HCT116 (cell line): ENCODE measurements around the gene LHFPL6.

Experiments used
- EZH2 ChIP-seq: fragments of 200-600 bp; sonication (generic); IDR thresholded peaks from 2 replicates; pipeline ENCODE4 v1.6.1; 2017; ENCODE audit warnings: antibody characterized with exemption, mixed run types
- EZH2phosphoT487 ChIP-seq: fragments of 200-600 bp; IDR thresholded peaks from 2 replicates; pipeline ENCODE4 v1.6.1; 2018; ENCODE audit warnings: antibody characterized with exemption, borderline replicate concordance
- POLR2A ChIP-seq: IDR thresholded peaks from 2 replicates; pipeline ENCODE4 v1.7.0; 2011; ENCODE audit warnings: borderline replicate concordance; ENCODE audit not compliant: insufficient read depth, insufficient read length; ENCODE audit errors: extremely low read depth
- POLR2AphosphoS5 ChIP-seq: IDR thresholded peaks from 2 replicates; pipeline ENCODE4 v1.6.1; 2011; ENCODE audit warnings: mild to moderate bottlenecking, low read depth, low read length, moderate library complexity
- ZNF274 ChIP-seq: fragments of 200-500 bp; sonication (Bioruptor generic); IDR thresholded peaks from 2 replicates; pipeline ENCODE4 v1.6.1; 2014; ENCODE audit warnings: mild to moderate bottlenecking, low read depth, low read length, inconsistent platforms
- TF ChIP-seq, protein P1 (sequence below): IDR thresholded peaks from 2 replicates; pipeline ENCODE4 v1.6.1; 2012
- TF ChIP-seq, protein P2 (sequence below), 3 experiments: fragments of 200-600 bp in 1 of 3; sonication (generic) in 1 of 3; IDR thresholded peaks in 2 of 3; conservative IDR thresholded peaks in 1 of 3; 2 replicates each; pipeline ENCODE4 v1.5.1; 2012 to 2017; ENCODE audit warnings: low read depth in 2 of 3, low read length in 2 of 3, antibody characterized with exemption in 1 of 3, borderline replicate concordance in 1 of 3, control low read depth in 1 of 3, mild to moderate bottlenecking in 1 of 3, mixed read lengths in 1 of 3, mixed run types in 1 of 3, moderate library complexity in 1 of 3; ENCODE audit not compliant: insufficient read depth in 1 of 3

DNA sequence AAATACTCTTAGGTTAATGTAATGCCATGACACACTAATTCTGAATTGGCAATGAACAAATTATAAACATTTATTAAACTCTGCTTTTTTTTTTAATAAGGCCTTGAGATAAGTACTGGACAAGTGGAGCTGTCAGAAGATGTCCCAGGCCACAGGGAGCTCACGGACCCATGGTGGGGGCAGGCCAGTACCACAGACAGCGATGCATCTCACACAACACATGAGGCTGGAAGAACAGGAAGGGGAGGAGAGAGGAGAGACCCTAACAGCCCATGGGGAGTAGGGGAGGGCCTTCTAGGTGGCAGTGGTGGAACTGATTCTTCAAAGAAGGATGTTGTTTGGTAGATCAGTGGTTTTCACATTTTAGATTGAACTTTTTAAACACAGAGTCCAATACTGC is 128.4 kb downstream of the LHFPL6 start:
- TF ChIP-seq, protein P1, sequence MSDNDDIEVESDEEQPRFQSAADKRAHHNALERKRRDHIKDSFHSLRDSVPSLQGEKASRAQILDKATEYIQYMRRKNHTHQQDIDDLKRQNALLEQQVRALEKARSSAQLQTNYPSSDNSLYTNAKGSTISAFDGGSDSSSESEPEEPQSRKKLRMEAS = no peak
- TF ChIP-seq, protein P2, sequence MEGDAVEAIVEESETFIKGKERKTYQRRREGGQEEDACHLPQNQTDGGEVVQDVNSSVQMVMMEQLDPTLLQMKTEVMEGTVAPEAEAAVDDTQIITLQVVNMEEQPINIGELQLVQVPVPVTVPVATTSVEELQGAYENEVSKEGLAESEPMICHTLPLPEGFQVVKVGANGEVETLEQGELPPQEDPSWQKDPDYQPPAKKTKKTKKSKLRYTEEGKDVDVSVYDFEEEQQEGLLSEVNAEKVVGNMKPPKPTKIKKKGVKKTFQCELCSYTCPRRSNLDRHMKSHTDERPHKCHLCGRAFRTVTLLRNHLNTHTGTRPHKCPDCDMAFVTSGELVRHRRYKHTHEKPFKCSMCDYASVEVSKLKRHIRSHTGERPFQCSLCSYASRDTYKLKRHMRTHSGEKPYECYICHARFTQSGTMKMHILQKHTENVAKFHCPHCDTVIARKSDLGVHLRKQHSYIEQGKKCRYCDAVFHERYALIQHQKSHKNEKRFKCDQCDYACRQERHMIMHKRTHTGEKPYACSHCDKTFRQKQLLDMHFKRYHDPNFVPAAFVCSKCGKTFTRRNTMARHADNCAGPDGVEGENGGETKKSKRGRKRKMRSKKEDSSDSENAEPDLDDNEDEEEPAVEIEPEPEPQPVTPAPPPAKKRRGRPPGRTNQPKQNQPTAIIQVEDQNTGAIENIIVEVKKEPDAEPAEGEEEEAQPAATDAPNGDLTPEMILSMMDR (IDR thresholded peaks at IDR 0.05 in 2 of 3, conservative IDR thresholded peaks at IDR 0.05 in 1 of 3; ENCODE audit: borderline replicate concordance in 1 of 3, insufficient read depth in 1 of 3, low read depth in 2 of 3, low read length in 2 of 3) = no peak
- no peak for TF ChIP-seq ZNF274
- no peak for TF ChIP-seq EZH2
- TF ChIP-seq POLR2A = no peak
- no peak for TF ChIP-seq EZH2phosphoT487
- no peak for TF ChIP-seq POLR2AphosphoS5
